HCT116 (cell line): ENCODE results near the gene IFI35.
"Not testable (repeated sequence)": the region's sequence is repeated elsewhere in the genome, so short reads cannot be mapped to it uniquely, and the experiment has no call there.

ENCODE experiments used
- CBX3 ChIP-seq: IDR thresholded peaks from 2 replicates; pipeline ENCODE4 v1.6.1; 2012; ENCODE audit warnings: low read depth
- EGR1 ChIP-seq: IDR thresholded peaks from 2 replicates; pipeline ENCODE4 v1.6.1; 2012; ENCODE audit warnings: low read depth
- EZH2 ChIP-seq: fragments of 200-600 bp; sonication (generic); IDR thresholded peaks from 2 replicates; pipeline ENCODE4 v1.6.1; 2017; ENCODE audit warnings: antibody characterized with exemption, mixed run types
- JUND ChIP-seq: IDR thresholded peaks from 2 replicates; pipeline ENCODE4 v1.6.1; 2012
- POLR2A ChIP-seq: IDR thresholded peaks from 2 replicates; pipeline ENCODE4 v1.7.0; 2011; ENCODE audit warnings: borderline replicate concordance; ENCODE audit not compliant: insufficient read depth, insufficient read length; ENCODE audit errors: extremely low read depth
- POLR2AphosphoS5 ChIP-seq: IDR thresholded peaks from 2 replicates; pipeline ENCODE4 v1.6.1; 2011; ENCODE audit warnings: mild to moderate bottlenecking, low read depth, low read length, moderate library complexity
- RAD21 ChIP-seq: IDR thresholded peaks from 2 replicates; pipeline ENCODE4 v1.6.1; 2012; ENCODE audit warnings: low read depth, mild to moderate bottlenecking
- SIN3A ChIP-seq: IDR thresholded peaks from 2 replicates; pipeline ENCODE4 v1.6.1; 2012; ENCODE audit warnings: low read depth
- ZNF274 ChIP-seq: fragments of 200-500 bp; sonication (Bioruptor generic); IDR thresholded peaks from 2 replicates; pipeline ENCODE4 v1.6.1; 2014; ENCODE audit warnings: mild to moderate bottlenecking, low read depth, low read length, inconsistent platforms
- TF ChIP-seq, protein P1 (sequence below), 3 experiments: fragments of 200-600 bp in 1 of 3; sonication (generic) in 1 of 3; IDR thresholded peaks in 2 of 3; conservative IDR thresholded peaks in 1 of 3; 2 replicates each; pipeline ENCODE4 v1.5.1; 2012 to 2017; ENCODE audit warnings: low read depth in 2 of 3, low read length in 2 of 3, antibody characterized with exemption in 1 of 3, borderline replicate concordance in 1 of 3, control low read depth in 1 of 3, mild to moderate bottlenecking in 1 of 3, mixed read lengths in 1 of 3, mixed run types in 1 of 3, moderate library complexity in 1 of 3; ENCODE audit not compliant: insufficient read depth in 1 of 3
- TF ChIP-seq, protein P2 (sequence below): IDR thresholded peaks from 2 replicates; pipeline ENCODE4 v1.6.1; 2012
- TF ChIP-seq, protein P3 (sequence below): IDR thresholded peaks from 2 replicates; pipeline ENCODE4 v1.6.1; 2012; ENCODE audit warnings: low read depth

DNA sequence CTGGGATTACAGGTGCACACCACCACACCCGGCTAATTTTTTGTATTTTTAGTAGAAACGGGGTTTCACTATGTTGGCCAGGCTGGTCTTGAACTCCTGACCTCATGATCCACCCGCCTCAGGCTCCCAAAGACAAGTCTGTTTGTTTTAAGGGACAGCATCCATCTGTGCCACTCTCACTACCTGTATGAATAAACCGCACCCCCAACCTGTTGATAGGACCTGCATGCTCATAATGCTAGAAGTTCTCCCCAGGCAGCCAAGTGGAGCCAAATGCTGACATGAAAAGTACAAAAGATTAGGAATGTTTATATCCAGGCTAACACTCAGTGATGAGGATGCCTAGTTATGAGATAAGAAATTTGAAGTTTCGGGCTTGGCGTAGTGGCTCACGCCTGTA lies 46.4 kb downstream of the IFI35 start:
- not testable (repeated sequence) for TF ChIP-seq EZH2, POLR2A, JUND, SIN3A, POLR2AphosphoS5, EGR1, RAD21, CBX3, ZNF274
- TF ChIP-seq, protein P1, sequence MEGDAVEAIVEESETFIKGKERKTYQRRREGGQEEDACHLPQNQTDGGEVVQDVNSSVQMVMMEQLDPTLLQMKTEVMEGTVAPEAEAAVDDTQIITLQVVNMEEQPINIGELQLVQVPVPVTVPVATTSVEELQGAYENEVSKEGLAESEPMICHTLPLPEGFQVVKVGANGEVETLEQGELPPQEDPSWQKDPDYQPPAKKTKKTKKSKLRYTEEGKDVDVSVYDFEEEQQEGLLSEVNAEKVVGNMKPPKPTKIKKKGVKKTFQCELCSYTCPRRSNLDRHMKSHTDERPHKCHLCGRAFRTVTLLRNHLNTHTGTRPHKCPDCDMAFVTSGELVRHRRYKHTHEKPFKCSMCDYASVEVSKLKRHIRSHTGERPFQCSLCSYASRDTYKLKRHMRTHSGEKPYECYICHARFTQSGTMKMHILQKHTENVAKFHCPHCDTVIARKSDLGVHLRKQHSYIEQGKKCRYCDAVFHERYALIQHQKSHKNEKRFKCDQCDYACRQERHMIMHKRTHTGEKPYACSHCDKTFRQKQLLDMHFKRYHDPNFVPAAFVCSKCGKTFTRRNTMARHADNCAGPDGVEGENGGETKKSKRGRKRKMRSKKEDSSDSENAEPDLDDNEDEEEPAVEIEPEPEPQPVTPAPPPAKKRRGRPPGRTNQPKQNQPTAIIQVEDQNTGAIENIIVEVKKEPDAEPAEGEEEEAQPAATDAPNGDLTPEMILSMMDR (IDR thresholded peaks at IDR 0.05 in 2 of 3, conservative IDR thresholded peaks at IDR 0.05 in 1 of 3; ENCODE audit: borderline replicate concordance in 1 of 3, insufficient read depth in 1 of 3, low read depth in 2 of 3, low read length in 2 of 3): not testable (repeated sequence)
- TF ChIP-seq, protein P2, sequence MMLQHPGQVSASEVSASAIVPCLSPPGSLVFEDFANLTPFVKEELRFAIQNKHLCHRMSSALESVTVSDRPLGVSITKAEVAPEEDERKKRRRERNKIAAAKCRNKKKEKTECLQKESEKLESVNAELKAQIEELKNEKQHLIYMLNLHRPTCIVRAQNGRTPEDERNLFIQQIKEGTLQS: not testable (repeated sequence)
- TF ChIP-seq, protein P3, sequence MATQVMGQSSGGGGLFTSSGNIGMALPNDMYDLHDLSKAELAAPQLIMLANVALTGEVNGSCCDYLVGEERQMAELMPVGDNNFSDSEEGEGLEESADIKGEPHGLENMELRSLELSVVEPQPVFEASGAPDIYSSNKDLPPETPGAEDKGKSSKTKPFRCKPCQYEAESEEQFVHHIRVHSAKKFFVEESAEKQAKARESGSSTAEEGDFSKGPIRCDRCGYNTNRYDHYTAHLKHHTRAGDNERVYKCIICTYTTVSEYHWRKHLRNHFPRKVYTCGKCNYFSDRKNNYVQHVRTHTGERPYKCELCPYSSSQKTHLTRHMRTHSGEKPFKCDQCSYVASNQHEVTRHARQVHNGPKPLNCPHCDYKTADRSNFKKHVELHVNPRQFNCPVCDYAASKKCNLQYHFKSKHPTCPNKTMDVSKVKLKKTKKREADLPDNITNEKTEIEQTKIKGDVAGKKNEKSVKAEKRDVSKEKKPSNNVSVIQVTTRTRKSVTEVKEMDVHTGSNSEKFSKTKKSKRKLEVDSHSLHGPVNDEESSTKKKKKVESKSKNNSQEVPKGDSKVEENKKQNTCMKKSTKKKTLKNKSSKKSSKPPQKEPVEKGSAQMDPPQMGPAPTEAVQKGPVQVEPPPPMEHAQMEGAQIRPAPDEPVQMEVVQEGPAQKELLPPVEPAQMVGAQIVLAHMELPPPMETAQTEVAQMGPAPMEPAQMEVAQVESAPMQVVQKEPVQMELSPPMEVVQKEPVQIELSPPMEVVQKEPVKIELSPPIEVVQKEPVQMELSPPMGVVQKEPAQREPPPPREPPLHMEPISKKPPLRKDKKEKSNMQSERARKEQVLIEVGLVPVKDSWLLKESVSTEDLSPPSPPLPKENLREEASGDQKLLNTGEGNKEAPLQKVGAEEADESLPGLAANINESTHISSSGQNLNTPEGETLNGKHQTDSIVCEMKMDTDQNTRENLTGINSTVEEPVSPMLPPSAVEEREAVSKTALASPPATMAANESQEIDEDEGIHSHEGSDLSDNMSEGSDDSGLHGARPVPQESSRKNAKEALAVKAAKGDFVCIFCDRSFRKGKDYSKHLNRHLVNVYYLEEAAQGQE: not testable (repeated sequence)
